Stimulated activated CD8-positive, alpha-beta memory T cell treated with anti-CD3 and anti-CD28 coated beads, Interleukin-7, amount 100 ng/mL, for 4 hours (primary cell): Measurements from ENCODE around the gene RNF150.
"Not testable (repeated sequence)": the region's sequence is repeated elsewhere in the genome, so short reads cannot be mapped to it uniquely, and the experiment has no call there.

Experiments used
- DNase-seq, 2 donors: peaks; one replicate each; pipeline ENCODE4 v3.0.0-alpha.2; 2020; ENCODE audit warnings: low read depth in 2 of 2

Gene RNF150

GRCh38 chr4:140826701-140827027, 306.6 kb downstream of the RNF150 start:
- DNase-seq = no peak

- DNase-seq = not testable (repeated sequence)
Observed at GRCh38 chr4:140820520-140820919, 312.7 kb downstream of the RNF150 start.

- no peak for DNase-seq
Observed at GRCh38 chr4:140819610-140820009, 313.7 kb downstream of the RNF150 start.

- DNase-seq = no peak
Observed at GRCh38 chr4:140818433-140818832, 314.8 kb downstream of the RNF150 start.

- DNase-seq = no peak
Observed at GRCh38 chr4:140816806-140817510, 316.3 kb downstream of the RNF150 start.

GRCh38 chr4:140813804-140814203, 319.5 kb downstream of the RNF150 start:
- DNase-seq = no peak

GRCh38 chr4:140812916-140813315, 320.4 kb downstream of the RNF150 start:
- DNase-seq = no peak

GRCh38 chr4:140811429-140811828, 321.8 kb downstream of the RNF150 start:
- DNase-seq = no peak

GRCh38 chr4:140810591-140811169, 322.6 kb downstream of the RNF150 start:
- DNase-seq = not testable (repeated sequence)
